Measurements from ENCODE around the gene KLK12. TPM values are rescaled to one million over a fixed set of nuclear protein-coding genes. Genes with fewer than 3 reads are reported as not detected.

The KLK12 gene
- total and polyA plus RNA-seq, 9 of the 15 experiments (the other 6 are each of a cell fraction or from before 2014, with no cell fraction given) = not detected

GRCh38 chr19:51016798-51017683 lies 17.8 kb downstream of the KLK12 start:
- CTCF ChIA-PET (ENCODE audit: low intra/inter-chr PET ratio) = interaction anchor here (1.0 to 1.8 kb wide), 3 partner anchors 78 to 87 kb away, joined by 3 to 11 read pairs (median 3); no protein-coding TSS in a partner anchor
- H3K4me2 ChIP-seq (ENCODE audit: insufficient read depth, low read length) = peak overlapping the region; percentile 34
- H3K36me3 ChIP-seq (ENCODE audit: control insufficient read depth, insufficient read depth, low read length) = no peaks in the 10 kb centered on the region
- ATAC-seq = peak; percentile 91
- DNase-seq (ENCODE audit: extremely low read depth in 1 of 4, low spot score in 3 of 4) = peak; percentile 80 to 85 (median 84)
- no peaks in the 10 kb centered on the region for H3K9me1 ChIP-seq (ENCODE audit: control insufficient read depth, insufficient read depth, low read length)
- no peak overlapping the region for H3K27ac ChIP-seq (ENCODE audit: extremely low read depth, low read depth, low read length)
- no peaks in the 10 kb centered on the region for H3K79me2 ChIP-seq (ENCODE audit: control insufficient read depth, insufficient read depth, low read length)
- peaks cover 5 to 35% of the 10 kb centered on the region in 2 experiments; a peak in 3 of 5 replicates for H3K27me3 ChIP-seq (ENCODE audit: control insufficient read depth in 2 of 2, insufficient read depth in 2 of 2, low read length in 2 of 2)
- H4K20me1 ChIP-seq (replicated peaks; ENCODE audit: control insufficient read depth, insufficient read depth, low read length) = peaks cover 2% of the 10 kb centered on the region; the same call in 1 of the 2 replicates
- BruUV-seq (replicated peaks) = no TSS peak
- H3K9me3 ChIP-seq (replicated peaks; ENCODE audit: control insufficient read depth, insufficient read depth, low read depth, low read length) = no peaks in the 10 kb centered on the region
- H3K4me3 ChIP-seq = no peak overlapping the region
- H3K4me1 ChIP-seq (replicated peaks in 1 of 2; ENCODE audit: control insufficient read depth in 2 of 2, insufficient read depth in 2 of 2, low read length in 2 of 2) = peaks cover 4 to 28% of the 10 kb centered on the region in 2 experiments
- peak; percentile 79 for FAIRE-seq
- 15% methylated on average over 48 of the region's 68 CpGs for WGBS (ENCODE audit: insufficient coverage, low coverage, missing lambda C conversion rate)
- peak overlapping the region; percentile 17; the same call in 1 of the 2 replicates for H2AFZ ChIP-seq (ENCODE audit: low read depth, low read length)
- POLR2A ChIA-PET = interaction anchor here (1.0 to 1.1 kb wide), 2 partner anchors 11 to 18 kb away, joined by 3 to 5 read pairs; no protein-coding TSS in a partner anchor
- no peak overlapping the region; a peak in 1 of 4 replicates for H3K9ac ChIP-seq (ENCODE audit: insufficient read depth in 1 of 2, low read depth in 2 of 2, low read length in 2 of 2)
- intact Hi-C loops (cut with micrococcal nuclease) (loop anchor here (2.0 kb wide), 1 partner anchor 86 kb away; no protein-coding TSS in a partner anchor), in situ Hi-C loops (cut with MboI) (no loop called here)
- TF ChIP-seq SMC3 (conservative IDR thresholded peaks at IDR 0.05; ENCODE audit: insufficient read depth, low read depth, low read length) (peak; percentile 65), RAD21 (CRISPR knock-in tag; conservative IDR thresholded peaks at IDR 0.05 in 1 of 2, IDR thresholded peaks at IDR 0.05 in 1 of 2) (peak; percentile 45 to 74), DACH1 (IDR thresholded peaks at IDR 0.05; ENCODE audit: partially characterized antibody) (peak; percentile 14), ESRRA (IDR thresholded peaks at IDR 0.05; ENCODE audit: borderline replicate concordance, low read depth) (0 out of 2 replicates have a peak, but pooled peaks have one; percentile 18), TFAP4 (CRISPR knock-in tag; IDR thresholded peaks at IDR 0.05; ENCODE audit: borderline replicate concordance) (peak; percentile 54; the same call in 1 of the 2 replicates), NRF1 (conservative IDR thresholded peaks at IDR 0.05 in 1 of 2, IDR thresholded peaks at IDR 0.05 in 1 of 2) (peak in 1 of 2 experiments; percentile 17; a peak in 1 of 4 replicates), BDP1 (IDR thresholded peaks at IDR 0.05; ENCODE audit: insufficient read depth, insufficient read length) (no peak), AFF4 (CRISPR knock-in tag; IDR thresholded peaks at IDR 0.05) (no peak), ZNF76 (CRISPR knock-in tag; IDR thresholded peaks at IDR 0.05; ENCODE audit: borderline replicate concordance) (no peak), ZNF717 (CRISPR knock-in tag; IDR thresholded peaks at IDR 0.05) (no peak), PKNOX1 (IDR thresholded peaks at IDR 0.05) (0 out of 2 replicates have a peak, but pooled peaks have one; percentile 29), ZNF133 (CRISPR knock-in tag; IDR thresholded peaks at IDR 0.05) (peak; percentile 68; the same call in 1 of the 2 replicates), YY1 (IDR thresholded peaks at IDR 0.05; ENCODE audit: borderline replicate concordance in 1 of 3, control insufficient read depth in 1 of 3, extremely low read depth in 1 of 3, insufficient read depth in 3 of 3, insufficient read length in 1 of 3, insufficient replicate concordance in 2 of 3, low read depth in 1 of 3, low read length in 2 of 3) (no peak)

Data from K562 (cell line).